Measurements from ENCODE around the gene KREMEN1. TPM values are rescaled to one million over a fixed set of nuclear protein-coding genes. Genes with fewer than 3 reads are reported as not detected.
A peak's percentile ranks its signal among the peaks of the same experiment; 100 is the strongest.

Gene KREMEN1
- total and polyA plus RNA-seq, 9 of the 15 experiments (the other 6 are each of a cell fraction or from before 2014, with no cell fraction given), result 0.69 to 11.5 (median 4.3) TPM

DNA sequence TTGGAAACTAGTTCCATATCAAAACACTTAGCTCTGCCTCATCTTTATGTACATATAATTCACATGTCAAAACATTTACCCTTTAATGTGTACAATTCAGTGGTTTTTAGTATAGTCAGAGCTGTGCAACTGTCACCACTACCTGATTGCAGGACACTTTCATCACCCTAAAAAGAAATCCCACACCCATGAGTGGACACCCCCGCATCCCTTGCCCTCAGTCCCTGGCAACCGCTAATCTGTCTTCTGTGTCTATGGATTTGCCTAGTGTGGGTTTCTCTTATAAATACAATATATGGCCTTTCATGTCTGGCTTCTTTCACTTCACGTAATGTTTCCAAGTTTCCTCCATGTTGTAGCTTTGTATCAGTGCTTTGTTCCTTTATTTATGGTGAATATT, 124.3 kb downstream of the KREMEN1 start (continued):
- TF ChIP-seq, protein P1, sequence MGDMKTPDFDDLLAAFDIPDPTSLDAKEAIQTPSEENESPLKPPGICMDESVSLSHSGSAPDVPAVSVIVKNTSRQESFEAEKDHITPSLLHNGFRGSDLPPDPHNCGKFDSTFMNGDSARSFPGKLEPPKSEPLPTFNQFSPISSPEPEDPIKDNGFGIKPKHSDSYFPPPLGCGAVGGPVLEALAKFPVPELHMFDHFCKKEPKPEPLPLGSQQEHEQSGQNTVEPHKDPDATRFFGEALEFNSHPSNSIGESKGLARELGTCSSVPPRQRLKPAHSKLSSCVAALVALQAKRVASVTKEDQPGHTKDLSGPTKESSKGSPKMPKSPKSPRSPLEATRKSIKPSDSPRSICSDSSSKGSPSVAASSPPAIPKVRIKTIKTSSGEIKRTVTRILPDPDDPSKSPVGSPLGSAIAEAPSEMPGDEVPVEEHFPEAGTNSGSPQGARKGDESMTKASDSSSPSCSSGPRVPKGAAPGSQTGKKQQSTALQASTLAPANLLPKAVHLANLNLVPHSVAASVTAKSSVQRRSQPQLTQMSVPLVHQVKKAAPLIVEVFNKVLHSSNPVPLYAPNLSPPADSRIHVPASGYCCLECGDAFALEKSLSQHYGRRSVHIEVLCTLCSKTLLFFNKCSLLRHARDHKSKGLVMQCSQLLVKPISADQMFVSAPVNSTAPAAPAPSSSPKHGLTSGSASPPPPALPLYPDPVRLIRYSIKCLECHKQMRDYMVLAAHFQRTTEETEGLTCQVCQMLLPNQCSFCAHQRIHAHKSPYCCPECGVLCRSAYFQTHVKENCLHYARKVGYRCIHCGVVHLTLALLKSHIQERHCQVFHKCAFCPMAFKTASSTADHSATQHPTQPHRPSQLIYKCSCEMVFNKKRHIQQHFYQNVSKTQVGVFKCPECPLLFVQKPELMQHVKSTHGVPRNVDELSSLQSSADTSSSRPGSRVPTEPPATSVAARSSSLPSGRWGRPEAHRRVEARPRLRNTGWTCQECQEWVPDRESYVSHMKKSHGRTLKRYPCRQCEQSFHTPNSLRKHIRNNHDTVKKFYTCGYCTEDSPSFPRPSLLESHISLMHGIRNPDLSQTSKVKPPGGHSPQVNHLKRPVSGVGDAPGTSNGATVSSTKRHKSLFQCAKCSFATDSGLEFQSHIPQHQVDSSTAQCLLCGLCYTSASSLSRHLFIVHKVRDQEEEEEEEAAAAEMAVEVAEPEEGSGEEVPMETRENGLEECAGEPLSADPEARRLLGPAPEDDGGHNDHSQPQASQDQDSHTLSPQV (IDR thresholded peaks at IDR 0.05), result peak; percentile 43; the same call in 1 of the 2 replicates
- no peak for TF ChIP-seq MBD2 (IDR thresholded peaks at IDR 0.05; ENCODE audit: borderline replicate concordance, low read depth)
- TF ChIP-seq, protein P2, sequence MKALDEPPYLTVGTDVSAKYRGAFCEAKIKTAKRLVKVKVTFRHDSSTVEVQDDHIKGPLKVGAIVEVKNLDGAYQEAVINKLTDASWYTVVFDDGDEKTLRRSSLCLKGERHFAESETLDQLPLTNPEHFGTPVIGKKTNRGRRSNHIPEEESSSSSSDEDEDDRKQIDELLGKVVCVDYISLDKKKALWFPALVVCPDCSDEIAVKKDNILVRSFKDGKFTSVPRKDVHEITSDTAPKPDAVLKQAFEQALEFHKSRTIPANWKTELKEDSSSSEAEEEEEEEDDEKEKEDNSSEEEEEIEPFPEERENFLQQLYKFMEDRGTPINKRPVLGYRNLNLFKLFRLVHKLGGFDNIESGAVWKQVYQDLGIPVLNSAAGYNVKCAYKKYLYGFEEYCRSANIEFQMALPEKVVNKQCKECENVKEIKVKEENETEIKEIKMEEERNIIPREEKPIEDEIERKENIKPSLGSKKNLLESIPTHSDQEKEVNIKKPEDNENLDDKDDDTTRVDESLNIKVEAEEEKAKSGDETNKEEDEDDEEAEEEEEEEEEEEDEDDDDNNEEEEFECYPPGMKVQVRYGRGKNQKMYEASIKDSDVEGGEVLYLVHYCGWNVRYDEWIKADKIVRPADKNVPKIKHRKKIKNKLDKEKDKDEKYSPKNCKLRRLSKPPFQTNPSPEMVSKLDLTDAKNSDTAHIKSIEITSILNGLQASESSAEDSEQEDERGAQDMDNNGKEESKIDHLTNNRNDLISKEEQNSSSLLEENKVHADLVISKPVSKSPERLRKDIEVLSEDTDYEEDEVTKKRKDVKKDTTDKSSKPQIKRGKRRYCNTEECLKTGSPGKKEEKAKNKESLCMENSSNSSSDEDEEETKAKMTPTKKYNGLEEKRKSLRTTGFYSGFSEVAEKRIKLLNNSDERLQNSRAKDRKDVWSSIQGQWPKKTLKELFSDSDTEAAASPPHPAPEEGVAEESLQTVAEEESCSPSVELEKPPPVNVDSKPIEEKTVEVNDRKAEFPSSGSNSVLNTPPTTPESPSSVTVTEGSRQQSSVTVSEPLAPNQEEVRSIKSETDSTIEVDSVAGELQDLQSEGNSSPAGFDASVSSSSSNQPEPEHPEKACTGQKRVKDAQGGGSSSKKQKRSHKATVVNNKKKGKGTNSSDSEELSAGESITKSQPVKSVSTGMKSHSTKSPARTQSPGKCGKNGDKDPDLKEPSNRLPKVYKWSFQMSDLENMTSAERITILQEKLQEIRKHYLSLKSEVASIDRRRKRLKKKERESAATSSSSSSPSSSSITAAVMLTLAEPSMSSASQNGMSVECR (CRISPR knock-in tag; IDR thresholded peaks at IDR 0.05), result no peak
- TF ChIP-seq, protein P3, sequence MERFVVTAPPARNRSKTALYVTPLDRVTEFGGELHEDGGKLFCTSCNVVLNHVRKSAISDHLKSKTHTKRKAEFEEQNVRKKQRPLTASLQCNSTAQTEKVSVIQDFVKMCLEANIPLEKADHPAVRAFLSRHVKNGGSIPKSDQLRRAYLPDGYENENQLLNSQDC (CRISPR knock-in tag; IDR thresholded peaks at IDR 0.05), result no peak
- TF ChIP-seq, protein P4, sequence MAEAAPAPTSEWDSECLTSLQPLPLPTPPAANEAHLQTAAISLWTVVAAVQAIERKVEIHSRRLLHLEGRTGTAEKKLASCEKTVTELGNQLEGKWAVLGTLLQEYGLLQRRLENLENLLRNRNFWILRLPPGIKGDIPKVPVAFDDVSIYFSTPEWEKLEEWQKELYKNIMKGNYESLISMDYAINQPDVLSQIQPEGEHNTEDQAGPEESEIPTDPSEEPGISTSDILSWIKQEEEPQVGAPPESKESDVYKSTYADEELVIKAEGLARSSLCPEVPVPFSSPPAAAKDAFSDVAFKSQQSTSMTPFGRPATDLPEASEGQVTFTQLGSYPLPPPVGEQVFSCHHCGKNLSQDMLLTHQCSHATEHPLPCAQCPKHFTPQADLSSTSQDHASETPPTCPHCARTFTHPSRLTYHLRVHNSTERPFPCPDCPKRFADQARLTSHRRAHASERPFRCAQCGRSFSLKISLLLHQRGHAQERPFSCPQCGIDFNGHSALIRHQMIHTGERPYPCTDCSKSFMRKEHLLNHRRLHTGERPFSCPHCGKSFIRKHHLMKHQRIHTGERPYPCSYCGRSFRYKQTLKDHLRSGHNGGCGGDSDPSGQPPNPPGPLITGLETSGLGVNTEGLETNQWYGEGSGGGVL (CRISPR knock-in tag; IDR thresholded peaks at IDR 0.05), result no peak
- no peak for TF ChIP-seq NR1H2 (CRISPR knock-in tag; IDR thresholded peaks at IDR 0.05)
- no peak for TF ChIP-seq KAT7 (CRISPR knock-in tag; IDR thresholded peaks at IDR 0.05; ENCODE audit: borderline replicate concordance)
- TF ChIP-seq, protein P5, sequence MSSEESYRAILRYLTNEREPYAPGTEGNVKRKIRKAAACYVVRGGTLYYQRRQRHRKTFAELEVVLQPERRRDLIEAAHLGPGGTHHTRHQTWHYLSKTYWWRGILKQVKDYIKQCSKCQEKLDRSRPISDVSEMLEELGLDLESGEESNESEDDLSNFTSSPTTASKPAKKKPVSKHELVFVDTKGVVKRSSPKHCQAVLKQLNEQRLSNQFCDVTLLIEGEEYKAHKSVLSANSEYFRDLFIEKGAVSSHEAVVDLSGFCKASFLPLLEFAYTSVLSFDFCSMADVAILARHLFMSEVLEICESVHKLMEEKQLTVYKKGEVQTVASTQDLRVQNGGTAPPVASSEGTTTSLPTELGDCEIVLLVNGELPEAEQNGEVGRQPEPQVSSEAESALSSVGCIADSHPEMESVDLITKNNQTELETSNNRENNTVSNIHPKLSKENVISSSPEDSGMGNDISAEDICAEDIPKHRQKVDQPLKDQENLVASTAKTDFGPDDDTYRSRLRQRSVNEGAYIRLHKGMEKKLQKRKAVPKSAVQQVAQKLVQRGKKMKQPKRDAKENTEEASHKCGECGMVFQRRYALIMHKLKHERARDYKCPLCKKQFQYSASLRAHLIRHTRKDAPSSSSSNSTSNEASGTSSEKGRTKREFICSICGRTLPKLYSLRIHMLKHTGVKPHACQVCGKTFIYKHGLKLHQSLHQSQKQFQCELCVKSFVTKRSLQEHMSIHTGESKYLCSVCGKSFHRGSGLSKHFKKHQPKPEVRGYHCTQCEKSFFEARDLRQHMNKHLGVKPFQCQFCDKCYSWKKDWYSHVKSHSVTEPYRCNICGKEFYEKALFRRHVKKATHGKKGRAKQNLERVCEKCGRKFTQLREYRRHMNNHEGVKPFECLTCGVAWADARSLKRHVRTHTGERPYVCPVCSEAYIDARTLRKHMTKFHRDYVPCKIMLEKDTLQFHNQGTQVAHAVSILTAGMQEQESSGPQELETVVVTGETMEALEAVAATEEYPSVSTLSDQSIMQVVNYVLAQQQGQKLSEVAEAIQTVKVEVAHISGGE (CRISPR knock-in tag; IDR thresholded peaks at IDR 0.05), result no peak
- no peak for TF ChIP-seq ZNF3 (CRISPR knock-in tag; IDR thresholded peaks at IDR 0.05)
